HEK293T (cell line): ENCODE results near the gene CCDC88A.

Experiments
- FOXA1 ChIP-seq: fragments of 450-650 bp; IDR thresholded peaks from 2 replicates; pipeline ENCODE4 v1.6.1; 2016; ENCODE audit warnings: mild to moderate bottlenecking
- FOXK2 ChIP-seq: fragments of 450-650 bp; IDR thresholded peaks from 2 replicates; pipeline ENCODE4 v1.6.1; 2016; ENCODE audit warnings: mild to moderate bottlenecking
- FOXM1 ChIP-seq: fragments of 450-650 bp; IDR thresholded peaks from 2 replicates; pipeline ENCODE4 v1.6.1; 2017; ENCODE audit warnings: mild to moderate bottlenecking, borderline replicate concordance
- TARDBP ChIP-seq: fragments of 450-650 bp; IDR thresholded peaks from 2 replicates; pipeline ENCODE4 v1.6.1; 2016

DNA sequence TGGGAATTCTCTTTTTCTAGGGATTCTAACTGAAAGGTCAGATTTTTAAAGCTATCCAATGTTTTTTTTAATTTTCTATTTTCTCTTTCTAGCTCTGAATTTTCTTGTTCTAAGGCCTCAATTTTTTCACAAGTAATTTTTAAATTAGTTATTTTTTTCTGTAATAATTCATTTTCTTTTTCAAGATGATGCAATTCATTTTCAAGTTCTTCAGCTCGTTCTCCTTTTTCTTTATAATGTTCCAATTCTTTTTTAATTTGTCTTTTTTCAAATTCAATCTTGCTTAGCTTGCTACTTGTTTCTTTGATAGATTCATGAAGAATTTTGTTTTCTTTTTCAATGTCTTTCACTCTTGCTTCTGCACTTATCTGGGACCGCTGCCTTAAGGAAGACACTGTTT, 84.9 kb downstream of the CCDC88A start:
- no peak for TF ChIP-seq TARDBP
- no peak for TF ChIP-seq FOXA1
- TF ChIP-seq FOXM1, result no peak
- TF ChIP-seq FOXK2, result no peak
